Sigmoid colon (tissue), 7 donors: Measurements from ENCODE around the gene STK24. TPM values are rescaled to one million over a fixed set of nuclear protein-coding genes. Genes with fewer than 3 reads are reported as not detected.

Experiments
- DNase-seq: peaks from one replicate; pipeline ENCODE4 v3.0.0-alpha.2; 2019
- H3K27ac ChIP-seq, 4 donors: fragments of 200-600 bp; sonication (generic); one replicate each; pipeline ENCODE4 v1.5.1; 2016 to 2019; ENCODE audit warnings: mild to moderate bottlenecking in 1 of 4
- H3K27me3 ChIP-seq, 3 donors: fragments of 200-600 bp; sonication (generic); one replicate each; pipeline ENCODE4 v1.5.1; 2019; ENCODE audit warnings: mild to moderate bottlenecking in 1 of 3
- H3K36me3 ChIP-seq, 4 donors: fragments of 200-600 bp; sonication (generic); one replicate each; pipeline ENCODE4 v1.5.1; 2016 to 2019
- H3K4me1 ChIP-seq, 4 donors: fragments of 200-600 bp; sonication (generic); one replicate each; pipeline ENCODE4 v1.5.1; 2017 to 2019
- H3K4me3 ChIP-seq, 4 donors: fragments of 200-600 bp; sonication (generic); one replicate each; pipeline ENCODE4 v1.5.1; 2017 to 2019; ENCODE audit warnings: mild to moderate bottlenecking in 2 of 4, moderate library complexity in 1 of 4
- H3K9me3 ChIP-seq, 4 donors: fragments of 200-600 bp in 3 of 4; sonication (generic) in 3 of 4; one replicate each; pipeline versions ENCODE4 v1.5.1 to v1.6.1; 2013 to 2019
- CTCF ChIP-seq, 4 experiments: fragments of 450-650 bp in 3 of 4; fragments of 200-600 bp in 1 of 4; IDR thresholded peaks; one replicate each; pipeline ENCODE4 v1.5.1; 2016 to 2019; ENCODE audit warnings: antibody characterized with exemption in 4 of 4, mild to moderate bottlenecking in 3 of 4, moderate library complexity in 2 of 4
- EP300 ChIP-seq, 4 donors: sonication (generic); formaldehyde crosslinking; IDR thresholded peaks; one replicate each; pipeline ENCODE4 v1.6.1; 2017; ENCODE audit warnings: antibody characterized with exemption in 4 of 4
- POLR2A ChIP-seq, 2 donors: fragments of 450-650 bp; IDR thresholded peaks; one replicate each; pipeline ENCODE4 v1.6.1; 2016; ENCODE audit warnings: antibody characterized with exemption in 2 of 2, mild to moderate bottlenecking in 2 of 2, moderate library complexity in 2 of 2
- POLR2AphosphoS5 ChIP-seq, 4 donors: sonication (generic); formaldehyde crosslinking; IDR thresholded peaks; one replicate each; pipeline ENCODE4 v1.6.1; 2017; ENCODE audit warnings: antibody characterized with exemption in 4 of 4
- WGBS, 2 donors: extraction: QIAGEN DNeasy Blood & Tissue Kit; methylation state at CpG; one replicate each; pipeline ENCODE4 v1.1.7; 2013; 5-methylcytosine and 5-hydroxymethylcytosine counted together
- intact Hi-C: fragments of 100-400 bp; cut with DNase I; formaldehyde crosslinking; loops from one replicate; pipeline ENCODE4 v1.15.1; 2023
- polyA plus RNA-seq, 3 donors: library from polyadenylated mRNA; stranded (reverse); fragments of 200-250 nt; gene quantifications; one replicate each; pipeline ENCODE4 v1.2.3, GENCODE V29; 2013
- total RNA-seq, 4 donors: library from RNA; depleted of rRNA; stranded (reverse); fragments of >200 nt; gene quantifications; one replicate each; pipeline ENCODE4 v1.1.0, GENCODE V29; 2016
- donor health status: healthy with polysubstance abuse.
- donor health status: Bipolar disorder and iron deficiency.
- donor health status: healthy.

The STK24 gene
- total and polyA plus RNA-seq, 7 donors = 59.7 to 200 (median 78.9) TPM

- peaks cover 0 to 60% (median 39%) of the 10 kb centered on the region in 4 donors for H3K4me1 ChIP-seq
- peak overlapping the region in 2 of 4 donors; percentile 42 to 45 for H3K27ac ChIP-seq
- intact Hi-C loops = no loop called here
- 89 to 91% methylated on average over 2 of the region's 2 CpGs for WGBS, 2 donors
- H3K36me3 ChIP-seq = peaks cover 0 to 11% (median 0%) of the 10 kb centered on the region in 4 donors
- DNase-seq = no peak
- no peaks in the 10 kb centered on the region for H3K27me3 ChIP-seq
- H3K9me3 ChIP-seq = no peaks in the 10 kb centered on the region
- TF ChIP-seq POLR2AphosphoS5 (IDR thresholded peaks at IDR 0.05) (no peak), EP300 (IDR thresholded peaks at IDR 0.05) (no peak)
- no peak overlapping the region for H3K4me3 ChIP-seq
These were observed 63.1 kb downstream of the STK24 start for GRCh38 chr13:98513837-98514236.

- intact Hi-C loops = no loop called here
- no peak for TF ChIP-seq POLR2A (IDR thresholded peaks at IDR 0.05)
- no peak for TF ChIP-seq POLR2AphosphoS5 (IDR thresholded peaks at IDR 0.05)
- no peak for TF ChIP-seq CTCF (IDR thresholded peaks at IDR 0.05)
- no peak for TF ChIP-seq EP300 (IDR thresholded peaks at IDR 0.05)
- H3K27ac ChIP-seq = peak overlapping the region in 3 of 4 donors; percentile 20 to 45 (median 42)
- 85 to 90% methylated on average over 18 of the region's 18 CpGs for WGBS, 2 donors
- H3K36me3 ChIP-seq = peaks cover 0 to 7% (median 0%) of the 10 kb centered on the region in 4 donors
- H3K4me3 ChIP-seq = no peak overlapping the region
- peaks cover 0 to 68% (median 47%) of the 10 kb centered on the region in 4 donors for H3K4me1 ChIP-seq
- no peak for DNase-seq
- no peaks in the 10 kb centered on the region for H3K9me3 ChIP-seq
- H3K27me3 ChIP-seq = no peaks in the 10 kb centered on the region
These were observed 63.9 kb downstream of the STK24 start for GRCh38 chr13:98512774-98513665.

GRCh38 chr13:98511435-98511834, 65.5 kb downstream of the STK24 start:
- no peaks in the 10 kb centered on the region for H3K27me3 ChIP-seq
- H3K4me1 ChIP-seq = peaks cover 0 to 80% (median 55%) of the 10 kb centered on the region in 4 donors
- TF ChIP-seq CTCF (IDR thresholded peaks at IDR 0.05) (no peak), POLR2AphosphoS5 (IDR thresholded peaks at IDR 0.05) (no peak), EP300 (IDR thresholded peaks at IDR 0.05) (no peak), POLR2A (IDR thresholded peaks at IDR 0.05) (no peak)
- no peaks in the 10 kb centered on the region for H3K36me3 ChIP-seq
- no peak for DNase-seq
- intact Hi-C loops = no loop called here
- 79 to 90% methylated on average over 7 of the region's 7 CpGs for WGBS, 2 donors
- H3K27ac ChIP-seq = no peak overlapping the region
- no peak overlapping the region for H3K4me3 ChIP-seq
- H3K9me3 ChIP-seq = no peaks in the 10 kb centered on the region

- no peaks in the 10 kb centered on the region for H3K36me3 ChIP-seq
- no peaks in the 10 kb centered on the region for H3K27me3 ChIP-seq
- TF ChIP-seq POLR2A (IDR thresholded peaks at IDR 0.05) (no peak), POLR2AphosphoS5 (IDR thresholded peaks at IDR 0.05) (no peak), EP300 (IDR thresholded peaks at IDR 0.05) (no peak), CTCF (IDR thresholded peaks at IDR 0.05) (no peak)
- H3K4me1 ChIP-seq = peaks cover 0 to 80% (median 64%) of the 10 kb centered on the region in 4 donors
- H3K4me3 ChIP-seq = no peak overlapping the region
- H3K9me3 ChIP-seq = no peaks in the 10 kb centered on the region
- H3K27ac ChIP-seq = peak overlapping the region; percentile 68 to 82 (median 74)
- 87 to 95% methylated on average over 7 of the region's 7 CpGs for WGBS, 2 donors
- intact Hi-C loops = no loop called here
- no peak for DNase-seq
These were observed 66.8 kb downstream of the STK24 start for GRCh38 chr13:98510156-98510509.

- DNase-seq = no peak
- Histone ChIP-seq H3K9me3 (no peaks in the 10 kb centered on the region), H3K4me1 (peaks cover 0 to 84% (median 69%) of the 10 kb centered on the region in 4 donors), H3K36me3 (no peaks in the 10 kb centered on the region), H3K27ac (peak overlapping the region; percentile 68 to 82 (median 74)), H3K27me3 (no peaks in the 10 kb centered on the region), H3K4me3 (no peak overlapping the region)
- TF ChIP-seq POLR2A (IDR thresholded peaks at IDR 0.05) (no peak), EP300 (IDR thresholded peaks at IDR 0.05) (no peak), CTCF (IDR thresholded peaks at IDR 0.05) (no peak), POLR2AphosphoS5 (IDR thresholded peaks at IDR 0.05) (peak in 1 of 4 donors; percentile 15)
- intact Hi-C loops = no loop called here
- 31 to 37% methylated on average over 10 of the region's 10 CpGs for WGBS, 2 donors
These were observed 67.4 kb downstream of the STK24 start for GRCh38 chr13:98509271-98510155.
